HepG2 (cell line): ENCODE data around the gene PNP. TPM values are rescaled to one million over a fixed set of nuclear protein-coding genes. Genes with fewer than 3 reads are reported as not detected.

ENCODE experiments used
- CSRNP1 ChIP-seq: sonication (generic); formaldehyde crosslinking; IDR thresholded peaks from 2 replicates; pipeline ENCODE4 v1.8.1; 2023; ENCODE audit warnings: mild to moderate bottlenecking, missing genetic modification reagents
- ETV5 ChIP-seq: IDR thresholded peaks from 2 replicates; pipeline ENCODE4 v1.6.1; 2018; ENCODE audit warnings: missing biosample characterization, missing genetic modification reagents, inconsistent platforms, borderline replicate concordance
- HOXA5 ChIP-seq: sonication (generic); formaldehyde crosslinking; IDR thresholded peaks from 2 replicates; pipeline ENCODE4 v1.4.0; 2020; ENCODE audit warnings: missing genetic modification reagents
- HOXA9 ChIP-seq: sonication (generic); formaldehyde crosslinking; IDR thresholded peaks from 2 replicates; pipeline ENCODE4 v1.8.1; 2022; ENCODE audit warnings: missing genetic modification reagents, mild to moderate bottlenecking, moderate library complexity, borderline replicate concordance
- MED1 ChIP-seq: sonication (generic); formaldehyde crosslinking; IDR thresholded peaks from 2 replicates; pipeline ENCODE4 v1.4.0; 2020; ENCODE audit warnings: missing genetic modification reagents
- MTA1 ChIP-seq: sonication (generic); formaldehyde crosslinking; IDR thresholded peaks from 2 replicates; pipeline ENCODE4 v1.4.0; 2020; ENCODE audit warnings: missing genetic modification reagents, mild to moderate bottlenecking, borderline replicate concordance
- NFIC ChIP-seq: IDR thresholded peaks from 2 replicates; pipeline ENCODE4 v1.6.1; 2012; ENCODE audit warnings: mild to moderate bottlenecking, low read length, inconsistent platforms
- RAD51 ChIP-seq: fragments of 450-650 bp; IDR thresholded peaks from 2 replicates; pipeline ENCODE4 v1.6.1; 2016; ENCODE audit warnings: borderline replicate concordance
- ZC3H4 ChIP-seq: sonication (generic); formaldehyde crosslinking; IDR thresholded peaks from 2 replicates; pipeline ENCODE4 v1.4.0; 2020; ENCODE audit warnings: missing genetic modification reagents, borderline replicate concordance
- ZNF143 ChIP-seq: sonication (generic); formaldehyde crosslinking; IDR thresholded peaks from 2 replicates; pipeline ENCODE4 v1.4.0; 2020; ENCODE audit warnings: missing genetic modification reagents
- ZNF263 ChIP-seq: sonication (generic); formaldehyde crosslinking; IDR thresholded peaks from 2 replicates; pipeline ENCODE4 v1.4.0; 2020; ENCODE audit warnings: missing genetic modification reagents
- ZNF414 ChIP-seq: sonication (generic); formaldehyde crosslinking; IDR thresholded peaks from 2 replicates; pipeline ENCODE4 v1.5.0; 2020; ENCODE audit warnings: missing genetic modification reagents
- ZNF563 ChIP-seq: sonication (generic); formaldehyde crosslinking; IDR thresholded peaks from 2 replicates; pipeline ENCODE4 v1.8.0; 2022; ENCODE audit warnings: mild to moderate bottlenecking, moderate library complexity, missing genetic modification reagents
- ZNF564 ChIP-seq: sonication (generic); formaldehyde crosslinking; IDR thresholded peaks from 2 replicates; pipeline ENCODE4 v1.8.1; 2023; ENCODE audit warnings: mild to moderate bottlenecking, missing genetic modification reagents
- ZNF597 ChIP-seq: sonication (generic); formaldehyde crosslinking; IDR thresholded peaks from 2 replicates; pipeline ENCODE4 v1.5.0; 2020; ENCODE audit warnings: missing genetic modification reagents
- ZNF614 ChIP-seq: IDR thresholded peaks from 2 replicates; pipeline ENCODE4 v1.6.1; 2018; ENCODE audit warnings: missing biosample characterization, missing genetic modification reagents, inconsistent platforms, borderline replicate concordance
- ZNF615 ChIP-seq: sonication (generic); formaldehyde crosslinking; IDR thresholded peaks from 2 replicates; pipeline ENCODE4 v1.5.0; 2020; ENCODE audit warnings: mild to moderate bottlenecking, missing genetic modification reagents, borderline replicate concordance
- ZNF703 ChIP-seq: sonication (generic); formaldehyde crosslinking; IDR thresholded peaks from 2 replicates; pipeline ENCODE4 v1.5.1; 2020; ENCODE audit warnings: missing genetic modification reagents, mild to moderate bottlenecking, moderate library complexity, borderline replicate concordance
- ZSCAN29 ChIP-seq: sonication (generic); formaldehyde crosslinking; conservative IDR thresholded peaks from 2 replicates; pipeline ENCODE4 v1.4.0; 2020; ENCODE audit warnings: mild to moderate bottlenecking, missing genetic modification reagents
- polyA plus RNA-seq, 8 experiments: library from polyadenylated mRNA; depleted of rRNA in 3 of 8; stranded (reverse) in 7 of 8; unstranded in 1 of 8; fragments of >200 nt; fragmentation: Illumina TruSeq in 4 of 8; extraction: Trizol in 4 of 8; gene quantifications; 2 replicates each; pipeline versions ENCODE4 v1.2.1 to v1.2.3, GENCODE V29; 2011 to 2016; ENCODE audit warnings: low read depth in 4 of 8, missing spikeins in 1 of 8, mixed read lengths in 1 of 8; ENCODE audit not compliant: insufficient read depth in 1 of 8
- total RNA-seq, 5 experiments: library from RNA; depleted of rRNA; stranded (reverse); fragments of >200 nt; fragmentation: Illumina TruSeq; extraction: Trizol; gene quantifications; 2 replicates each; pipeline ENCODE4 v1.2.3, GENCODE V29; 2016; ENCODE audit warnings: low read depth in 1 of 5
- TF ChIP-seq, protein P1 (sequence below): sonication (generic); formaldehyde crosslinking; IDR thresholded peaks from 2 replicates; pipeline ENCODE4 v1.4.0; 2020; ENCODE audit warnings: mild to moderate bottlenecking, missing genetic modification reagents

Gene PNP
- total and polyA plus RNA-seq, 2 of the 13 experiments (the other 11 are each of a cell fraction or from before 2014, with no cell fraction given) = 45.4 to 74.8 TPM

DNA sequence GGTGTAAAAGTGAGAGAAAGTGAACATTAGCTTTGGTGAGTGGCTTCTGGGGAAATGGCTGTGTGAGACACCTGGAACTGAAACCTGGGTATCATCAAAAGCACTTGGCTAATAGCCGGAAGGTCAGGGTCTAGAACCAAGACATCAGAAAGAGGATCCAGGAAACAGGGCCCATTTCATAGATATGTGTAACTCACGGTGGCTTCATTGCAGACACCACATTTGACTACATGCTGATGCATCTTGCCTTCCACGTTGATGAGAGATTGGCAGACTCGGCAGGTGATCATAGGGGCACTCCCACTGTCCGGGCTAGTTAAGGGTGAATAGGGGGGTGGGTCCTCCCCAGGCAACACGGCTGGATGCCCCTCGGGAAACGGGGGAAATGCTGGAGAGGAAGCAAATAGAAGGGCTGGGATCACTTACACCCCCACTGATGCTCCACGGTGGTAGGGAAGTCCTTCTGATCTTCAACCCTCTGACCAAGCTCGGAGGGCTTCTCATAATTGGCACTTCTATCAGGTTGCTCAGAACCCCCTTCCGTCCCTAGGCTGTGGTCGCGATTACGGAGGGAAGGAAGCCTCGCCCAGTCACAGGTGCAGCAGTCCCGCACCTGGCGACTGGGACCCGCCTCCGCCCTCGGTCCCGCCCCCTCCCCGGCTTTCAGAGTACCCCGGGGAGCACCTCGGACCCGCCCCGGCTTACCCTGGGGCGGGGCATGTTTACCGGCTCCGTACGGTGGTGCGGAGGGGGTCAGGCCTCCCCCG lies 8.6 kb upstream of the PNP start (continued):
- TF ChIP-seq MED1 (0 out of 2 replicates have a peak, but pooled peaks have one; percentile 15), ZNF615 (CRISPR knock-in tag) (no peak), ZNF263 (CRISPR knock-in tag) (0 out of 2 replicates have a peak, but pooled peaks have one; percentile 24), CSRNP1 (CRISPR knock-in tag) (0 out of 2 replicates have a peak, but pooled peaks have one; percentile 1), ETV5 (CRISPR knock-in tag) (no peak), ZNF614 (no peak), ZNF564 (CRISPR knock-in tag) (no peak), ZNF597 (CRISPR knock-in tag) (no peak), RAD51 (no peak), ZNF703 (CRISPR knock-in tag) (peak; percentile 64; the same call in 1 of the 2 replicates), NFIC (no peak), ZSCAN29 (CRISPR knock-in tag) (no peak), ZNF563 (CRISPR knock-in tag) (0 out of 2 replicates have a peak, but pooled peaks have one; percentile 2), ZNF414 (CRISPR knock-in tag) (0 out of 2 replicates have a peak, but pooled peaks have one; percentile 45), MTA1 (CRISPR knock-in tag) (0 out of 2 replicates have a peak, but pooled peaks have one; percentile 60), ZC3H4 (CRISPR knock-in tag) (0 out of 2 replicates have a peak, but pooled peaks have one; percentile 15), ZNF143 (CRISPR knock-in tag) (0 out of 2 replicates have a peak, but pooled peaks have one; percentile 33), HOXA9 (CRISPR knock-in tag) (no peak), HOXA5 (0 out of 2 replicates have a peak, but pooled peaks have one; percentile 53)
- TF ChIP-seq, protein P1, sequence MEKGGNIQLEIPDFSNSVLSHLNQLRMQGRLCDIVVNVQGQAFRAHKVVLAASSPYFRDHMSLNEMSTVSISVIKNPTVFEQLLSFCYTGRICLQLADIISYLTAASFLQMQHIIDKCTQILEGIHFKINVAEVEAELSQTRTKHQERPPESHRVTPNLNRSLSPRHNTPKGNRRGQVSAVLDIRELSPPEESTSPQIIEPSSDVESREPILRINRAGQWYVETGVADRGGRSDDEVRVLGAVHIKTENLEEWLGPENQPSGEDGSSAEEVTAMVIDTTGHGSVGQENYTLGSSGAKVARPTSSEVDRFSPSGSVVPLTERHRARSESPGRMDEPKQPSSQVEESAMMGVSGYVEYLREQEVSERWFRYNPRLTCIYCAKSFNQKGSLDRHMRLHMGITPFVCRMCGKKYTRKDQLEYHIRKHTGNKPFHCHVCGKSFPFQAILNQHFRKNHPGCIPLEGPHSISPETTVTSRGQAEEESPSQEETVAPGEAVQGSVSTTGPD (CRISPR knock-in tag) = no peak
